Ishikawa (cell line): ENCODE results near the gene GIMAP5.

ENCODE experiments used
- CEBPB ChIP-seq: IDR thresholded peaks from 2 replicates; pipeline ENCODE4 v1.6.1; 2012
- CREB1 ChIP-seq: IDR thresholded peaks from 2 replicates; pipeline ENCODE4 v1.6.1; 2012; ENCODE audit warnings: low read depth
- EGR1 ChIP-seq: IDR thresholded peaks from 2 replicates; pipeline ENCODE4 v1.6.1; 2012
- EP300 ChIP-seq: IDR thresholded peaks from 2 replicates; pipeline ENCODE4 v1.6.1; 2012; ENCODE audit warnings: borderline replicate concordance
- FOXM1 ChIP-seq: IDR thresholded peaks from 2 replicates; pipeline ENCODE4 v1.6.1; 2012; ENCODE audit warnings: low read depth, borderline replicate concordance
- MAX ChIP-seq: IDR thresholded peaks from 2 replicates; pipeline ENCODE4 v1.6.1; 2012
- REST ChIP-seq: IDR thresholded peaks from 2 replicates; pipeline ENCODE4 v1.6.1; 2012; ENCODE audit warnings: low read depth, mild to moderate bottlenecking
- TAF1 ChIP-seq: IDR thresholded peaks from 2 replicates; pipeline ENCODE4 v1.6.1; 2012; ENCODE audit warnings: low read depth, mild to moderate bottlenecking
- YY1 ChIP-seq: IDR thresholded peaks from 2 replicates; pipeline ENCODE4 v1.6.1; 2012; ENCODE audit warnings: low read depth
- ZBTB7A ChIP-seq: IDR thresholded peaks from 2 replicates; pipeline ENCODE4 v1.6.1; 2012; ENCODE audit warnings: low read depth

GRCh38 chr7:150728609-150729008 lies 8.6 kb upstream of the GIMAP5 start:
- TF ChIP-seq FOXM1 (no peak), TAF1 (no peak), CREB1 (no peak), MAX (no peak), REST (no peak), EGR1 (no peak), CEBPB (no peak), ZBTB7A (no peak), YY1 (no peak), EP300 (no peak)
